GM19468 (cell line): ENCODE results near the gene FAM234A.
"Not testable (repeated sequence)": the region's sequence is repeated elsewhere in the genome, so short reads cannot be mapped to it uniquely, and the experiment has no call there.

Experiments
- ATAC-seq: cut with Tn5 transposase; IDR thresholded peaks from one replicate; pipeline ENCODE4 v1.9.1; 2021; ENCODE audit warnings: mild to moderate bottlenecking, moderate library complexity, moderate number of reproducible peaks; ENCODE audit not compliant: unreplicated experiment; ENCODE audit errors: extremely low read depth

The FAM234A gene

GRCh38 chr16:263944-264343 lies 29.3 kb downstream of the FAM234A start:
- no peak for ATAC-seq

- no peak for ATAC-seq
These were observed 29.9 kb downstream of the FAM234A start for GRCh38 chr16:264440-264951.

- ATAC-seq = no peak
These were observed 30.4 kb downstream of the FAM234A start for GRCh38 chr16:265002-265529.

GRCh38 chr16:265711-266110 lies 31.1 kb downstream of the FAM234A start:
- no peak for ATAC-seq

GRCh38 chr16:266258-267164 lies 31.9 kb downstream of the FAM234A start:
- no peak for ATAC-seq

- not testable (repeated sequence) for ATAC-seq
These were observed 32.9 kb downstream of the FAM234A start for GRCh38 chr16:267562-267961.

GRCh38 chr16:268141-269053 lies 33.8 kb downstream of the FAM234A start:
- no peak for ATAC-seq

GRCh38 chr16:269061-269796 lies 34.6 kb downstream of the FAM234A start:
- ATAC-seq = no peak

GRCh38 chr16:270381-271255 lies 36.0 kb downstream of the FAM234A start:
- ATAC-seq = no peak

GRCh38 chr16:272633-273546 lies 38.3 kb downstream of the FAM234A start:
- ATAC-seq = no peak

- no peak for ATAC-seq
These were observed 39.2 kb downstream of the FAM234A start for GRCh38 chr16:273547-274421.

GRCh38 chr16:275041-275641 lies 40.5 kb downstream of the FAM234A start:
- ATAC-seq = no peak

- ATAC-seq = no peak
These were observed 41.2 kb downstream of the FAM234A start, which contains the start of gene RGS11 for GRCh38 chr16:275786-276232. RGS11 (minus strand) TSS chr16:275944; CDS start chr16:275911, 33 bp downstream.

GRCh38 chr16:276426-277077 lies 41.9 kb downstream of the FAM234A start:
- ATAC-seq = no peak

GRCh38 chr16:278863-279366 lies 44.3 kb downstream of the FAM234A start:
- ATAC-seq = no peak

- no peak for ATAC-seq
These were observed 44.9 kb downstream of the FAM234A start for GRCh38 chr16:279531-279930.
